ENCODE data around the gene MSL1. TPM values are rescaled to one million over a fixed set of nuclear protein-coding genes. Genes with fewer than 3 reads are reported as not detected.

The MSL1 gene
- total and polyA plus RNA-seq, 2 of the 13 experiments (the other 11 are each of a cell fraction or from before 2014, with no cell fraction given) = 63.8 to 88.5 TPM

- peak; percentile 62; the same call in 1 of the 2 replicates for TF ChIP-seq DR1 (CRISPR knock-in tag; IDR thresholded peaks at IDR 0.05)
- no peak for TF ChIP-seq ZNF17 (CRISPR knock-in tag; IDR thresholded peaks at IDR 0.05)
- peak; percentile 56 for TF ChIP-seq SUZ12 (IDR thresholded peaks at IDR 0.05; ENCODE audit: low read depth, low read length)
- TF ChIP-seq CENPT (CRISPR knock-in tag; IDR thresholded peaks at IDR 0.05; ENCODE audit: low read depth) = no peak
- TF ChIP-seq, protein P1, sequence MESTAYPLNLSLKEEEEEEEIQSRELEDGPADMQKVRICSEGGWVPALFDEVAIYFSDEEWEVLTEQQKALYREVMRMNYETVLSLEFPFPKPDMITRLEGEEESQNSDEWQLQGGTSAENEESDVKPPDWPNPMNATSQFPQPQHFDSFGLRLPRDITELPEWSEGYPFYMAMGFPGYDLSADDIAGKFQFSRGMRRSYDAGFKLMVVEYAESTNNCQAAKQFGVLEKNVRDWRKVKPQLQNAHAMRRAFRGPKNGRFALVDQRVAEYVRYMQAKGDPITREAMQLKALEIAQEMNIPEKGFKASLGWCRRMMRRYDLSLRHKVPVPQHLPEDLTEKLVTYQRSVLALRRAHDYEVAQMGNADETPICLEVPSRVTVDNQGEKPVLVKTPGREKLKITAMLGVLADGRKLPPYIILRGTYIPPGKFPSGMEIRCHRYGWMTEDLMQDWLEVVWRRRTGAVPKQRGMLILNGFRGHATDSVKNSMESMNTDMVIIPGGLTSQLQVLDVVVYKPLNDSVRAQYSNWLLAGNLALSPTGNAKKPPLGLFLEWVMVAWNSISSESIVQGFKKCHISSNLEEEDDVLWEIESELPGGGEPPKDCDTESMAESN (CRISPR knock-in tag; conservative IDR thresholded peaks at IDR 0.05) = peak; percentile 58
- peak; percentile 49; the same call in 1 of the 2 replicates for TF ChIP-seq KDM6A (CRISPR knock-in tag; IDR thresholded peaks at IDR 0.05; ENCODE audit: low read depth)
- TF ChIP-seq MYNN (CRISPR knock-in tag; IDR thresholded peaks at IDR 0.05; ENCODE audit: low read depth) = no peak
- TF ChIP-seq PRPF4 (IDR thresholded peaks at IDR 0.05; ENCODE audit: low read depth, low read length, poor library complexity, severe bottlenecking) = peak; percentile 90
- no peak for TF ChIP-seq SIN3B (IDR thresholded peaks at IDR 0.05; ENCODE audit: low read length)
- no peak for TF ChIP-seq RBAK (CRISPR knock-in tag; IDR thresholded peaks at IDR 0.05)
- TF ChIP-seq SOX5 (CRISPR knock-in tag; IDR thresholded peaks at IDR 0.05; ENCODE audit: borderline replicate concordance) = peak; percentile 86
- TF ChIP-seq FIP1L1 (IDR thresholded peaks at IDR 0.05; ENCODE audit: borderline replicate concordance, insufficient read depth, low read depth, low read length) = no peak
- TF ChIP-seq REPIN1 (CRISPR knock-in tag; IDR thresholded peaks at IDR 0.05; ENCODE audit: borderline replicate concordance, low read depth) = peak; percentile 93
- peak; percentile 87 for TF ChIP-seq HOXA5 (CRISPR knock-in tag; IDR thresholded peaks at IDR 0.05)
- TF ChIP-seq HNRNPLL (IDR thresholded peaks at IDR 0.05; ENCODE audit: low read depth, low read length, poor library complexity, severe bottlenecking) = no peak
- no peak for TF ChIP-seq NFE2 (CRISPR knock-in tag; IDR thresholded peaks at IDR 0.05)
- no peak for TF ChIP-seq TCF12 (IDR thresholded peaks at IDR 0.05)
- TF ChIP-seq TCF12 (CRISPR knock-in tag; IDR thresholded peaks at IDR 0.05) = peak; percentile 44; the same call in 1 of the 2 replicates
- TF ChIP-seq JDP2 (CRISPR knock-in tag; IDR thresholded peaks at IDR 0.05; ENCODE audit: borderline replicate concordance) = no peak
- peak; percentile 91; the same call in 1 of the 2 replicates for TF ChIP-seq TRAFD1 (CRISPR knock-in tag; IDR thresholded peaks at IDR 0.05; ENCODE audit: borderline replicate concordance)
- TF ChIP-seq CREB1 (IDR thresholded peaks at IDR 0.05) = 0 out of 2 replicates have a peak, but pooled peaks have one; percentile 9
- 0 out of 2 replicates have a peak, but pooled peaks have one; percentile 64 for TF ChIP-seq CREB1 (CRISPR knock-in tag; IDR thresholded peaks at IDR 0.05)
- TF ChIP-seq, protein P2, sequence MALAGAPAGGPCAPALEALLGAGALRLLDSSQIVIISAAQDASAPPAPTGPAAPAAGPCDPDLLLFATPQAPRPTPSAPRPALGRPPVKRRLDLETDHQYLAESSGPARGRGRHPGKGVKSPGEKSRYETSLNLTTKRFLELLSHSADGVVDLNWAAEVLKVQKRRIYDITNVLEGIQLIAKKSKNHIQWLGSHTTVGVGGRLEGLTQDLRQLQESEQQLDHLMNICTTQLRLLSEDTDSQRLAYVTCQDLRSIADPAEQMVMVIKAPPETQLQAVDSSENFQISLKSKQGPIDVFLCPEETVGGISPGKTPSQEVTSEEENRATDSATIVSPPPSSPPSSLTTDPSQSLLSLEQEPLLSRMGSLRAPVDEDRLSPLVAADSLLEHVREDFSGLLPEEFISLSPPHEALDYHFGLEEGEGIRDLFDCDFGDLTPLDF (CRISPR knock-in tag; IDR thresholded peaks at IDR 0.05) = peak; percentile 70
- TF ChIP-seq TFE3 (CRISPR knock-in tag; IDR thresholded peaks at IDR 0.05) = peak; percentile 96
- TF ChIP-seq RBM22 (optimal IDR thresholded peaks at IDR 0.05; ENCODE audit: low read length) = peak; percentile 55
These were observed 8.5 kb upstream of the MSL1 start (continued) for GRCh38 chr17:40113110-40113906.
